K562 (cell line): ENCODE measurements around the gene EGR1. TPM values are rescaled to one million over a fixed set of nuclear protein-coding genes. Genes with fewer than 3 reads are reported as not detected.

Experiments
- ARID1B ChIP-seq: fragments of 450-650 bp; IDR thresholded peaks from 2 replicates; pipeline ENCODE4 v1.6.1; 2016; ENCODE audit warnings: antibody characterized with exemption, mild to moderate bottlenecking, inconsistent platforms
- CBFB ChIP-seq: sonication (generic); formaldehyde crosslinking; IDR thresholded peaks from 2 replicates; pipeline ENCODE4 v1.4.0; 2020; ENCODE audit warnings: mild to moderate bottlenecking, missing genetic modification reagents
- DMBX1 ChIP-seq: fragments of 250-450 bp; sonication (Bioruptor Pico); IDR thresholded peaks from 2 replicates; pipeline ENCODE4 v1.8.0; 2022; ENCODE audit warnings: inconsistent platforms, mild to moderate bottlenecking, moderate library complexity, borderline replicate concordance
- NRF1 ChIP-seq, 2 experiments: fragments of 450-650 bp; IDR thresholded peaks in 1 of 2; conservative IDR thresholded peaks in 1 of 2; 2 replicates each; pipeline ENCODE4 v1.6.1; 2014; ENCODE audit warnings: mild to moderate bottlenecking in 2 of 2
- SAFB ChIP-seq: fragments of 200-400 bp; formaldehyde crosslinking; IDR thresholded peaks from 2 replicates; pipeline ENCODE4 v1.6.1; 2017; ENCODE audit warnings: low read depth, low read length, borderline replicate concordance
- TCF7L2 ChIP-seq: fragments of 150-350 bp; IDR thresholded peaks from 2 replicates; pipeline ENCODE4 v1.6.1; 2016; ENCODE audit warnings: low read depth, mild to moderate bottlenecking, low read length, moderate library complexity
- TGIF2 ChIP-seq: sonication (generic); formaldehyde crosslinking; IDR thresholded peaks from 2 replicates; pipeline ENCODE4 v1.8.1; 2022; ENCODE audit warnings: mild to moderate bottlenecking, missing genetic modification reagents, moderate library complexity
- YBX1 ChIP-seq: fragments of 450-650 bp; IDR thresholded peaks from 2 replicates; pipeline ENCODE4 v1.7.1; 2016; ENCODE audit warnings: mild to moderate bottlenecking
- ZKSCAN3 ChIP-seq: fragments of 250-450 bp; sonication (Bioruptor Pico); IDR thresholded peaks from 2 replicates; pipeline ENCODE4 v1.4.0; 2020
- ZKSCAN8 ChIP-seq: fragments of 200-800 bp; sonication (Bioruptor generic); IDR thresholded peaks from 2 replicates; pipeline ENCODE4 v1.6.1; 2016; ENCODE audit warnings: missing genetic modification characterization, missing compliant biosample characterization
- ZNF143 ChIP-seq: sonication (generic); formaldehyde crosslinking; IDR thresholded peaks from 2 replicates; pipeline ENCODE4 v1.9.0; 2022; ENCODE audit warnings: mild to moderate bottlenecking, missing genetic modification reagents
- ZNF407 ChIP-seq: fragments of 450-650 bp; IDR thresholded peaks from 2 replicates; pipeline ENCODE4 v1.6.1; 2016; ENCODE audit warnings: low read depth
- ZNF444 ChIP-seq: fragments of 250-450 bp; sonication (Bioruptor Pico); IDR thresholded peaks from 2 replicates; pipeline ENCODE4 v1.4.0; 2020; ENCODE audit warnings: mild to moderate bottlenecking, moderate library complexity
- ZNF518B ChIP-seq: fragments of 250-450 bp; sonication (Bioruptor Pico); IDR thresholded peaks from 2 replicates; pipeline ENCODE4 v1.5.0; 2021; ENCODE audit warnings: mild to moderate bottlenecking, moderate library complexity
- ZNF75A ChIP-seq: fragments of 450-650 bp; formaldehyde crosslinking; IDR thresholded peaks from 2 replicates; pipeline ENCODE4 v1.4.0; 2020; ENCODE audit warnings: mild to moderate bottlenecking
- polyA plus RNA-seq, 8 experiments: library from polyadenylated mRNA; depleted of rRNA in 4 of 8; stranded (reverse) in 5 of 8; unstranded in 3 of 8; fragments of >200 nt; fragmentation: Nextera tagmentation in 2 of 8; fragmentation: Illumina TruSeq in 1 of 8; extraction: Ambion mirVana in 2 of 8; extraction: Trizol in 1 of 8; gene quantifications; 2 replicates each; pipeline versions ENCODE4 v1.2.1 to v1.2.3, GENCODE V29; 2011 to 2014; ENCODE audit warnings: inconsistent platforms in 1 of 8, missing spikeins in 1 of 8
- total RNA-seq, 7 experiments: library from RNA; depleted of rRNA in 6 of 7; stranded (reverse); fragments of >200 nt in 6 of 7; fragmentation: Illumina TruSeq in 2 of 7; extraction: Trizol in 2 of 7; gene quantifications; 2 replicates each; pipeline versions ENCODE4 v1.2.1 to v1.2.3, GENCODE V29; 2011 to 2021; ENCODE audit warnings: low replicate concordance in 1 of 7

Gene EGR1
- total and polyA plus RNA-seq, 9 of the 15 experiments (the other 6 are each of a cell fraction or from before 2014, with no cell fraction given): 1.3 to 132 (median 21.5) TPM

- TF ChIP-seq ZNF518B (CRISPR knock-in tag): no peak
- no peak for TF ChIP-seq CBFB (CRISPR knock-in tag)
- TF ChIP-seq TGIF2 (CRISPR knock-in tag): 0 out of 2 replicates have a peak, but pooled peaks have one; percentile 20
- no peak for TF ChIP-seq ZKSCAN8 (CRISPR knock-in tag)
- TF ChIP-seq ARID1B: no peak; the same call in 1 of the 2 replicates
- no peak; the same call in 1 of the 2 replicates for TF ChIP-seq ZNF444 (CRISPR knock-in tag)
- TF ChIP-seq ZNF407: no peak; the same call in 1 of the 2 replicates
- TF ChIP-seq DMBX1 (CRISPR knock-in tag): no peak; the same call in 1 of the 2 replicates
- no peak for TF ChIP-seq SAFB
- no peak for TF ChIP-seq ZKSCAN3
- TF ChIP-seq ZNF143 (CRISPR knock-in tag): no peak
- TF ChIP-seq NRF1 (conservative IDR thresholded peaks at IDR 0.05 in 1 of 2, IDR thresholded peaks at IDR 0.05 in 1 of 2): no peak
- TF ChIP-seq TCF7L2: no peak
- no peak for TF ChIP-seq YBX1
- no peak for TF ChIP-seq ZNF75A
These were observed 4.5 kb downstream of the EGR1 start (continued) for GRCh38 chr5:138469540-138470321.
